Fibroblast of peridontal ligament (primary cell): Measurements from ENCODE around the gene BTBD17.

Experiments
- DNase-seq: peaks from one replicate; pipeline ENCODE4 v3.0.0-alpha.2; 2010; ENCODE audit errors: extremely low read depth

Gene BTBD17

GRCh38 chr17:74387365-74388218, 25.9 kb upstream of the BTBD17 start:
- DNase-seq = no peak

GRCh38 chr17:74386386-74386785, 24.7 kb upstream of the BTBD17 start:
- no peak for DNase-seq

GRCh38 chr17:74385201-74385600, 23.5 kb upstream of the BTBD17 start:
- DNase-seq = no peak

GRCh38 chr17:74383141-74383540, 21.5 kb upstream of the BTBD17 start:
- DNase-seq = no peak

GRCh38 chr17:74380959-74381808, 19.5 kb upstream of the BTBD17 start:
- DNase-seq = no peak

GRCh38 chr17:74380086-74380958, 18.7 kb upstream of the BTBD17 start:
- DNase-seq = no peak

GRCh38 chr17:74379495-74380085, 17.9 kb upstream of the BTBD17 start:
- peak; percentile 9 for DNase-seq

GRCh38 chr17:74374858-74375257, 13.2 kb upstream of the BTBD17 start:
- no peak for DNase-seq

GRCh38 chr17:74373838-74374606, 12.4 kb upstream of the BTBD17 start:
- no peak for DNase-seq

- DNase-seq = no peak
Observed at GRCh38 chr17:74372426-74372825, 10.8 kb upstream of the BTBD17 start.

- DNase-seq = no peak
Observed at GRCh38 chr17:74371653-74372147, 10.0 kb upstream of the BTBD17 start.

- DNase-seq = no peak
Observed at GRCh38 chr17:74369665-74370490, 8.2 kb upstream of the BTBD17 start.

GRCh38 chr17:74369221-74369620, 7.6 kb upstream of the BTBD17 start:
- DNase-seq = no peak

- peak; percentile 26 for DNase-seq
Observed at GRCh38 chr17:74368341-74369081, 6.8 kb upstream of the BTBD17 start.

GRCh38 chr17:74367206-74367605, 5.5 kb upstream of the BTBD17 start, which contains the start of gene GPR142:
Gene GPR142, plus strand, starts transcription at chr17:74367506. Its CDS starts 2,035 bp downstream, at chr17:74369541.
- no peak for DNase-seq

GRCh38 chr17:74362810-74363498, 1.3 kb upstream of the BTBD17 start:
- no peak for DNase-seq

GRCh38 chr17:74362069-74362405, 369 bp upstream of the BTBD17 start:
- DNase-seq = no peak

- DNase-seq = no peak
Observed at GRCh38 chr17:74360899-74361229, 804 bp downstream of the BTBD17 start.
